ENCODE measurements around the gene TRIM71.

TRIM71 gene

DNA sequence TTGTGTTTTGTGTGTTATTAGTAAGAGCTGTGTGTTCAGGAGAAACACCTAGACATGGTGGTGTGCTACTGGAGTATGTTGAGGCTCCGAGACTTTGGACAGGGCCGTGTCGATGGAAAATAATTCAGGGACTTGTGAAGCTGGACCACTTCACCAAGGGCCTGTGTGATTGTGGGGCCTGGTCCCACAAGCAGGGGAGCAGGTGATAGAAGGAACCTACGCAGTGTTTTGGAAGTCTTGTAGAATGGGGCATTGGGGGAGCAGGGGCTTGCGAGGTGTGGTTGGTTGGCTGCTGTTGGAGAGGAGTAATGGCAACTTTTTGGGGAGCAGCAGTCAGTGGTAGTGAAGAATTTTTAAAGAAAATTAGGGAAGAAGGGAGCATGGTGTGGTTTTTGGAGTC is 48.7 kb downstream of the TRIM71 start:
- no peak for DNase-seq (ENCODE audit: low read depth in 2 of 2)

GRCh38 chr3:32867954-32868353 is 50.2 kb downstream of the TRIM71 start:
- no peak for DNase-seq (ENCODE audit: low read depth in 2 of 2)

GRCh38 chr3:32868719-32869512 is 51.1 kb downstream of the TRIM71 start:
- DNase-seq (ENCODE audit: low read depth in 2 of 2), result no peak

GRCh38 chr3:32869513-32870047 is 51.8 kb downstream of the TRIM71 start:
- no peak for DNase-seq (ENCODE audit: low read depth in 2 of 2)

DNA sequence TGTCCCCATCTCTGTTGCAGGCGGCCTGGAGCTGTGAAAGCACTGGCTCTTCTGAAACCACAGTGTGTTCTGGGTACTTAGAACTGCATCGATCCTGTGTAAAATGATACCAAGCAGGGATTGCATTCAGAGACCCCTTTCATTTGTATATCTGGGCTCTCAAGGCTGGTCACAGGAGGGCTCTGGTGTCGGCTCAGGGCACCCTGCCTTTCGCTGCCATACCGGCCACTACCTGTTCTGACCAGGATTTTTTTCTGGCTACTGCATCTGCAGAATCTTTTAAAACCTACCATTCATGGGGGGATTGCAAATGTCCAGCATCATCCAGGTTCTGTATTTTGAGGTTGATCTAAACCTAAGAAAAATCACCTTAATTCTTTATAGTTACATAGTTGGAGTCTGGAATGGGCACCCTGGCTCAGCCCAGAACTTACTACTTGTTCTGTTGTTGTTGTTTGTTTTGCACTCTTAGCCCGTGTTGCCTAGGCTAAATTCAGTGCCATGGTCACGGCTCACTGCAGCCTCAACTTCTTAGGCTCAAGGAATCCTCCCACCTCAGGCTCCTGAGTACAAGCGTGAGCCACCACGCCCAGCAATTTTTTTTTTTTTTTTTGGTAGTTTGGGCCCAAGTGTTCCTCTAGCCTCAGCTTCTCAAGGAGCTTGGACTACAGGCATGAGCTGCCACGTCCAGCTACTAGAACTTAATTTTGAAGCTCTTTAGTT is 52.7 kb downstream of the TRIM71 start:
- no peak for DNase-seq (ENCODE audit: low read depth in 2 of 2)

GRCh38 chr3:32871273-32871672 is 53.5 kb downstream of the TRIM71 start:
- no peak for DNase-seq (ENCODE audit: low read depth in 2 of 2)

GRCh38 chr3:32872487-32873382 is 54.9 kb downstream of the TRIM71 start:
- DNase-seq (ENCODE audit: low read depth in 2 of 2), result no peak

DNA sequence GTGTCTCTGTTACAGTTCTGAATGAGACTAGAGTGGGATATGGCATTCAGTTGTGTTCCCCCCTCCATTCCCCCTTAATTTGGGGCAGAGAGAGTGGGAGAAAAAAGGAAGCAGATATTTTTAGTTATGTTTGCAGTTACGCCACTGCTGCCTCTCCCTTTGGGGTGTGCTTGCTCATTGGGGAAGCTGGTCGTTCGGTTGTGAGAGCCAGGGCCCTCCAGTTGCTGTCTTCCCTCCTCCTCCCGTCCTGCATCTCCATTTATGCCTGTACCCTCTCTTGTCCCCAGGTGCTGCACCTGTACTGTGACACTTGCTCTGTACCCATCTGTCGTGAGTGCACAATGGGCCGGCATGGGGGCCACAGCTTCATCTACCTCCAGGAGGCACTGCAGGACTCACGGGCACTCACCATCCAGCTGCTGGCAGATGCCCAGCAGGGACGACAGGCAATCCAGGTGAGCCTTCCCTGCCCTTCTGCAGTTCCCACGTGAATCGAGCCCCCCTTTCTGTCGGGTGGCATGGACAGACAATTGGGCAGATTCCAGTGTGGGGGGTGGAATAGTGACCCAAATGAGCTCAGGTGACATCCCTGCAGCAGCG is 55.8 kb downstream of the TRIM71 start:
- DNase-seq (ENCODE audit: low read depth in 2 of 2), result no peak

DNA sequence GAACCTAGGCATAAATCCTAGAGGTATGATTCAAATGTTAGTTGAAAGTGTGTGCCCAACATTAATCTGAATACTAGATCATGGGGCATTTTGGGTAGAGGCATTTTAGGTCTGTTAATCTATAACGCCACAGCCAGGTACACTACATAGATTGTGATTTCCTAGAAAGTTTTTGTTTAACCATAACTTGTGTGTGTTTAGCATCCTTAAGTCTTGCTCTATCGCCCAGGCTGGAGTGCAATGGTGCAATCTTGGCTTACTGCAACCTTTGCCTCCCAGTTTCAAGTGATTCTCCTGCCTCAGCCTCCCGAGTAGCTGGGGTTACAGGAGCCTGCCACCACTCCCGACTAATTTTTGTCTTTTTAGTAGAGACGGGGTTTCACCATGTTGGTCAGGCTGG is 59.1 kb downstream of the TRIM71 start:
- no peak for DNase-seq (ENCODE audit: low read depth in 2 of 2)

DNA sequence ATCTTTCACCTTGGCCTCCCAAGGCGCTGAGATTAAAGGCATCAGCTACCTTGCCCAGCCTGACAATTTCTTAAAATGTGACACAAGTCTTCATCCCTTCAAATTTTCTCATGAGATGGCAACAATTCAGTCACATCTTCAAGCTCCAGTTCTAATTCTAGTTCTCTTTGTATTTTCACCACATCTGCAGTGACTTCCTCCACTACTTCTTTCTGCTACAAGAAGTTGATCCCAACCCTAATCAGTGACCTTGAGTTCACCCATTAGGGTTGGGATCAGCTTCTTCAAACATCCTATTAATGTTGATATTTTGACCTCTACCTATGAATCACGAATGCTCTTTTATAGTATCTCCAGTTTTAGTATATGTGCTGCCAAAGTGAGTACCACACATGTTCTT is 59.8 kb downstream of the TRIM71 start:
- no peak for DNase-seq (ENCODE audit: low read depth in 2 of 2)

DNA sequence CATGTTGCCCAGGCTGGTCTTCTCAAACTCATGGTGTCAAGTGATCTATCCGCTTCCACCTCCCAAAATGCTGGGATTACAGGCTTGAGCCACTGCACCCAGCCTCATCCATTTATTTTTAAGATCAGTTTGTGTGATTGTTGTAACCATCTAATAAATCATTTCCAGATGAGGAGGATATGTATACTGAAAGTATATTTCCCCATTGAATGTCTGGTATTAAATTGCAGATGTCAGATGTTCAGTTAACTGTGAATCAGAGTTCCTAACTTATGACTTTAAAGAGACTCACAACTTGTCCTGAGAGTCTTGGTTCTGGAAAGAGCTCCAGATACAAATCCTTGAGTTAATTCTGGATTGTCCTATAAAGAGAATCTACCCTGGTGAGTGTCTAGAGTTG is 62.4 kb downstream of the TRIM71 start:
- DNase-seq (ENCODE audit: low read depth in 2 of 2), result no peak

GRCh38 chr3:32881624-32882023 is 63.8 kb downstream of the TRIM71 start:
- DNase-seq (ENCODE audit: low read depth in 2 of 2), result no peak

DNA sequence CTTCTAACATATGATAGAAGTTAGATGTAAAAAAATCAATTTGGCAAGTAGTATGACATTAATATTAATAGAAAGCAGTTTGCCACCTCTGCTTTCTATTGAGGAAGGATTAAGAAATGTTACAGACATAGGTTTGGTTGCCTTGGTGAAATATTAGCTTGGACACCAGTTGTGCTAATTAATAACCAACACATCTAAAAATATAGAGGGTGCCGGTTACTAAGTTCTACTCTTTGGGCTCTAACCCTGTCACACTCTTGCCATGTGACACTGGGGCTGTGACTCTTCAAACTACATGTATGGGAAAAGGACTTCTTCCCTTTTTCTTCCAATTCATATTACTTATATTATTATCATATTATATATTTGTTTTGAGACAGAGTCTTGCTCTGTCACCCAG is 64.4 kb downstream of the TRIM71 start:
- no peak for DNase-seq (ENCODE audit: low read depth in 2 of 2)

DNA sequence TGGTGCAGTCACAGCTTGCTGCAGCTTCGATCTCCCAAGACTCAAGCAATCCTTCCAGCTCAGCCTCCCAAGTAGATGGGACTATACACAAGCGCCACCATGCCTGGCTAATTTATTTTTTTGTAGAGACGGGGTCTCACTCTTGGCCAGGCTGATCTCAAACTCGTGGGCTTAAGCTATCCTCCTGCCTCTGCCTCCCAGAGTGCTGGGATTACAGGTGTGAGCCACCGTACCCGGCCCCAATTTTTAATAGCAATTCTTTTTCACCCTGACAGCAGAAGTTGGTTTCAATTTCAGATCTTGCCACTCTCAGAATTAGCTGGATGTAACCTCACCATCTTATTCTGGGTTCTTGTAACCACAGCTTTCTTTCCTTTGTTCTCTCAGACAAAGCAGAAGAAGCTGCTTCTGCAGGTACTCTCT is 64.8 kb downstream of the TRIM71 start:
- DNase-seq (ENCODE audit: low read depth in 2 of 2), result no peak

DNA sequence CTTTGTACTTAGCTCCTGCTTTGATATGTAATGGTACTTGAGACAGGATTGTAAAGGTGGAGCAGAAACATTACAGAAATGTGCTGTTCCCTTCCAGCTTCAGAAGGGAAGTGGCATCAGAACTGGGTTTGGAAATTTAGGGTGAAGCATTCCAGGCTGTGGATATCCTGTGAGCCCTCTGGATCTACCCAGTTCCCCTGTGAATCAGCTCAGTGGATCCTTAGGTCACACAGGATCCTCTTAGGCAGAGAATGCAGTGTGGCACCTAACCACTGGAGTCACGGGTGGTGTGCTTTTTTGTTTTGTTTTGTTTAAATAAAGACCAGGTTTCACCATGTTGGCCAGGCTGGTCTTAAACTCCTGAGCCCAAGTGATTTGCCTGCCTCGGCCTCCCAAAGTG is 66.0 kb downstream of the TRIM71 start:
- no peak for DNase-seq (ENCODE audit: low read depth in 2 of 2)

DNA sequence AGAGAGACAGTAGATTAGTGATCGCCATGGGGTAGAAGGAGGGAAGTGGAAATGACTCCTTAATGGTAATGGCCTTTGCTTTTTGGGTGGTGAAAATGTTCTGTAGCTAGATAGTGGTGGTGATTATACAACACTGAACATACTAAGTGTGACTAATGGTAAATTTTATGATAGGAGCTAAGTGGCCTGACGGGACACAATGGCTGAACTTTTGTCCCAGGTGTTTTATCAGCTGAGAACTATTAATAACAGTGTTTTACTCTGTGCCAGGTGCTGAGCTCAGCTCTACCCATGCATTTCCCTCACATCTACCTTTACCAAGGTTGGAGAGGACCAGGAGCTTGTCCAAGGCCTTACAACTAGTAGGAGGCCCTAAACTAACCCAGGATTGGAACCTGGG is 66.8 kb downstream of the TRIM71 start:
- no peak for DNase-seq (ENCODE audit: low read depth in 2 of 2)

DNA sequence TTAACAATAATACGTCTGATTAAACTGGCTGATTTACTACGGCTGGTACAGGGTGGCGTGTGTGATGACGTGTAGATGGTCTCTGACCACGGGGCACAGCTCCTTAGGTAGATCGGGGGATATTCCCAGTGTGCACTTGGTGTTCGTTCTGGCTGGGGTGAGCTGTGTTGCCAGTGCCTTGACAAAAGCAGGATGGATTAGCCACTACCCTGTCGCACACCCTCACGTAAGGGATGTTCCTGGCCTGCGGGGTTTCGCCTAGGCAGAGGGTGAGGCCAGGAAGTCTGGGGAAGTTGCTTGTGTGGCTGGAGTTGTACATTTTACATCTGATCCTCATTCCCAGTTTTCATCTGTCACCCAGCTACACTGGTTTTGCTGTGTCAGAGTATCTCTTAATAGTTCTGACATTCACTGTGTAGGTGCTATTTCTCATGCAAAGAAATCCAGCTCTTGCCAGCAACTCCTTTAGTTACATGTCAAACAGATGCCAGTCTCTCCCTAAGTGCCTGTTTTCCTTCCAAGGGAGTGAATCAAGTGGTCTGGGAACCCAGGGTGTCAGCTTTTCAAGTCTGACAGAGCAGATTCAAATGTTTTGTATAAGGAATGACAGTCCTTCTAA is 67.6 kb downstream of the TRIM71 start:
- DNase-seq (ENCODE audit: low read depth in 2 of 2), result no peak

- no peak for DNase-seq (ENCODE audit: low read depth in 2 of 2)
These were observed 68.5 kb downstream of the TRIM71 start for GRCh38 chr3:32886296-32886695.

DNA sequence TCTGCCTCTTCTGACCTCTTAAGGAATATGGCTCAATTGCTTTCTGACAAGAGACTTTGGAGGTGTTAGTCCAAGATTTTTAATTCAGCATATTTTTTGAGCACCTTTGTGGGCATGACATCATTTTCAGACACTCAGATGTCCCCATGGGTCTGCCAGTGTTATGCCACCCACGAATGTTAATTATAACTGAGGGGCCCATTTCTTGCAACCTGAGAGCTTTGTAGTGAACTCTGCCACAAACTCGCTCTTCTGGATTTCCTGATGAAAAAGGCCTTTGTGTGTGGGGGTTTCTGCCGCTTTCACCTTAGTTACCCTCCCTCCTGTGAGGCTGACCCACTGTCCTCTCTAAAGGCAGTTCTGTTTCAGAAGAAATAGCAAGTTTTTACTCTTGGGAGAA is 69.1 kb downstream of the TRIM71 start:
- no peak for DNase-seq (ENCODE audit: low read depth in 2 of 2)

DNA sequence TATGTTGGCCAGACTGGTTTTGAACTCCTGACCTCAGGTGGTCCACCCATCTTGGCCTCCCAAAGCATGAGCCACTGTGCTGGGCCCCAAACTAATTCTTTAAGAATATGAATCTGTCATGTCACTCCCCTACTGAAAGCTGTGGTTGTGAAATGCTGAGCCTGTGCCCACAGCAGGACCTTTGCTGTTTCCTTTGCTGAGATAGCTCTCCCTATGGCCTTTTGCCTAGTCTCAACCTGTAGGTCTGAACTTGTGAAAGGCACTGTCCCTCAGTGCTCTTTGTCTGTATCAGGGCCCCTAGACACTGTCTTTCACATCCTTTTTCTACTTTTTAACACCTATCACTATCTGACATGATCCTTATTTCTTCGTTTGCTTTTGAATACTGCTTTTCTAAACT is 70.9 kb downstream of the TRIM71 start:
- DNase-seq (ENCODE audit: low read depth in 2 of 2), result no peak
